H54 (cell line): ENCODE measurements around the gene KLF9.
A peak's percentile ranks its signal among the peaks of the same experiment; 100 is the strongest.

Source experiments
- DNase-seq: peaks from one replicate; pipeline ENCODE4 v3.0.0; 2011; ENCODE audit warnings: low spot score, mixed read lengths; ENCODE audit not compliant: insufficient read length
- FAIRE-seq: peaks from 3 replicates; lab custom pipeline; 2011; peaks lifted over from hg19 to GRCh38; lab: Jason Lieb, UNC
- POLR2A ChIP-seq: IDR thresholded peaks from 2 replicates; pipeline ENCODE4 v1.6.1; 2011; ENCODE audit warnings: low read depth, mild to moderate bottlenecking, low read length

KLF9 gene

GRCh38 chr9:70413799-70414775 is at the start of gene KLF9:
TSS of gene KLF9 (minus strand) at chr9:70414657. CDS start at chr9:70413363, 1,294 bp downstream.
- DNase-seq (peak; percentile 99), FAIRE-seq (peak; percentile 96)
- TF ChIP-seq POLR2A = peak; percentile 12; the same call in 1 of the 2 replicates

- TF ChIP-seq POLR2A = no peak
- DNase-seq = no peak
- FAIRE-seq = no peak
These were observed 49.4 kb upstream of the KLF9 start for GRCh38 chr9:70463877-70464276.

- no peak for DNase-seq
- TF ChIP-seq POLR2A = no peak
- no peak for FAIRE-seq
These were observed 47.8 kb upstream of the KLF9 start for GRCh38 chr9:70462300-70462699.

- DNase-seq = no peak
- TF ChIP-seq POLR2A = no peak
- no peak for FAIRE-seq
These were observed 42.8 kb upstream of the KLF9 start for GRCh38 chr9:70457235-70457634.

GRCh38 chr9:70455993-70456704 is 41.7 kb upstream of the KLF9 start:
- TF ChIP-seq POLR2A = no peak
- no peak for DNase-seq
- FAIRE-seq = no peak

GRCh38 chr9:70452365-70452764 is 37.9 kb upstream of the KLF9 start:
- no peak for TF ChIP-seq POLR2A
- DNase-seq = no peak

GRCh38 chr9:70451765-70452164 is 37.3 kb upstream of the KLF9 start:
- no peak for TF ChIP-seq POLR2A
- no peak for DNase-seq
- FAIRE-seq = no peak

More at GRCh38 chr9:70452365-70452764, 37.9 kb upstream of the KLF9 start:
- FAIRE-seq = no peak

- FAIRE-seq (no peak), DNase-seq (no peak)
- TF ChIP-seq POLR2A = no peak
These were observed 36.3 kb upstream of the KLF9 start for GRCh38 chr9:70450738-70451137.

- no peak for DNase-seq
- no peak for FAIRE-seq
- TF ChIP-seq POLR2A = no peak
These were observed 35.0 kb upstream of the KLF9 start for GRCh38 chr9:70449461-70449860.

GRCh38 chr9:70448919-70449318 is 34.5 kb upstream of the KLF9 start:
- no peak for TF ChIP-seq POLR2A
- FAIRE-seq (no peak), DNase-seq (no peak)

- DNase-seq (no peak), FAIRE-seq (peak; percentile 6)
- no peak for TF ChIP-seq POLR2A
These were observed 30.4 kb upstream of the KLF9 start for GRCh38 chr9:70444904-70445303.

GRCh38 chr9:70442328-70442848 is 27.9 kb upstream of the KLF9 start:
- DNase-seq (no peak), FAIRE-seq (no peak)
- TF ChIP-seq POLR2A = no peak

GRCh38 chr9:70441622-70442021 is 27.2 kb upstream of the KLF9 start:
- FAIRE-seq = no peak
- no peak for DNase-seq
- no peak for TF ChIP-seq POLR2A
